Esophagus squamous epithelium (tissue), 5 donors: Measurements from ENCODE around the gene ERP44. TPM values are rescaled to one million over a fixed set of nuclear protein-coding genes. Genes with fewer than 3 reads are reported as not detected.

Experiments used
- DNase-seq: peaks from one replicate; lab custom pipeline; 2025; lab: John Stamatoyannopoulos, UW
- H3K27ac ChIP-seq, 4 donors: fragments of 200-600 bp; sonication (generic); one replicate each; pipeline ENCODE4 v1.5.1; 2016 to 2019; ENCODE audit warnings: mild to moderate bottlenecking in 1 of 4
- H3K27me3 ChIP-seq, 4 donors: fragments of 200-600 bp; sonication (generic); 1 replicate in 3 of 4; 2 replicates in 1 of 4; pipeline versions ENCODE4 v1.5.1 to v1.6.0; 2017 to 2021; ENCODE audit warnings: antibody characterized with exemption in 1 of 4
- H3K36me3 ChIP-seq, 3 donors: fragments of 200-600 bp; sonication (generic); one replicate each; pipeline ENCODE4 v1.5.1; 2016 to 2019
- H3K4me1 ChIP-seq, 3 donors: fragments of 200-600 bp; sonication (generic); one replicate each; pipeline ENCODE4 v1.5.1; 2017 to 2019
- H3K4me3 ChIP-seq, 4 donors: fragments of 200-600 bp; sonication (generic); 1 replicate in 3 of 4; 2 replicates in 1 of 4; pipeline ENCODE4 v1.5.1; 2016 to 2019; ENCODE audit warnings: mild to moderate bottlenecking in 2 of 4, moderate library complexity in 1 of 4
- H3K9me3 ChIP-seq, 3 donors: fragments of 200-600 bp; sonication (generic); one replicate each; pipeline ENCODE4 v1.5.1; 2016 to 2019
- CTCF ChIP-seq, 6 experiments: fragments of 450-650 bp in 4 of 6; fragments of 200-600 bp in 2 of 6; sonication (generic) in 2 of 6; IDR thresholded peaks; one replicate each; pipeline ENCODE4 v1.5.1; 2016 to 2019; ENCODE audit warnings: antibody characterized with exemption in 6 of 6, mild to moderate bottlenecking in 4 of 6, moderate library complexity in 4 of 6
- POLR2A ChIP-seq, 4 donors: fragments of 450-650 bp; IDR thresholded peaks; one replicate each; pipeline ENCODE4 v1.6.1; 2017; ENCODE audit warnings: antibody characterized with exemption in 4 of 4, mild to moderate bottlenecking in 4 of 4, moderate library complexity in 3 of 4
- WGBS, 2 donors: methylation state at CpG; one replicate each; pipeline ENCODE4 v1.1.5; 2018; 5-methylcytosine and 5-hydroxymethylcytosine counted together
- intact Hi-C: fragments of 100-400 bp; cut with DNase I; formaldehyde crosslinking; loops from one replicate; pipeline ENCODE4 v1.15.0; 2022
- small RNA-seq, 4 donors: library from RNA; depleted of rRNA; stranded (forward); fragments of <200 nt; gene quantifications; one replicate each; pipeline ENCODE3, GENCODE V24; 2016
- total RNA-seq, 4 donors: library from RNA; depleted of rRNA; stranded (reverse); fragments of >200 nt; gene quantifications; one replicate each; pipeline ENCODE4 v1.1.0, GENCODE V29; 2016
- donor health status: DM: yes; HTN: yes; CAD: no.

ERP44 gene
- total RNA-seq, 4 donors from 2014 or later: 13.5 to 19.2 (median 16.3) TPM

GRCh38 chr9:99936947-99937587 is 161.7 kb downstream of the ERP44 start:
- Histone ChIP-seq H3K36me3 (peaks cover 0 to 22% (median 0%) of the 10 kb centered on the region in 3 donors), H3K4me3 (no peak overlapping the region), H3K27ac (no peak overlapping the region), H3K9me3 (peaks cover 0 to 11% (median 5%) of the 10 kb centered on the region in 3 donors), H3K27me3 (no peaks in the 10 kb centered on the region), H3K4me1 (no peaks in the 10 kb centered on the region)
- 96 to 98% methylated on average over 4 of the region's 4 CpGs for WGBS, 2 donors
- DNase-seq: no peak
- intact Hi-C loops: no loop called here
- TF ChIP-seq POLR2A (IDR thresholded peaks at IDR 0.05) (no peak), CTCF (IDR thresholded peaks at IDR 0.05) (no peak)

- H3K9me3 ChIP-seq: peaks cover 0 to 6% (median 4%) of the 10 kb centered on the region in 3 donors
- H3K27ac ChIP-seq: no peak overlapping the region
- no peak overlapping the region for H3K4me3 ChIP-seq
- DNase-seq: no peak
- peaks cover 0 to 38% (median 0%) of the 10 kb centered on the region in 3 donors for H3K36me3 ChIP-seq
- 94 to 98% methylated on average over 6 of the region's 6 CpGs for WGBS, 2 donors
- intact Hi-C loops: no loop called here
- H3K27me3 ChIP-seq: no peaks in the 10 kb centered on the region
- H3K4me1 ChIP-seq: no peaks in the 10 kb centered on the region
- TF ChIP-seq POLR2A (IDR thresholded peaks at IDR 0.05) (no peak), CTCF (IDR thresholded peaks at IDR 0.05) (no peak)
Measured at GRCh38 chr9:99931155-99931840, 167.5 kb downstream of the ERP44 start.

GRCh38 chr9:99929652-99930051 is 169.1 kb downstream of the ERP44 start:
- no peaks in the 10 kb centered on the region for H3K27me3 ChIP-seq
- intact Hi-C loops: no loop called here
- TF ChIP-seq POLR2A (IDR thresholded peaks at IDR 0.05): no peak
- no peak for TF ChIP-seq CTCF (IDR thresholded peaks at IDR 0.05)
- peaks cover 0 to 9% (median 6%) of the 10 kb centered on the region in 3 donors for H3K9me3 ChIP-seq
- H3K4me1 ChIP-seq: no peaks in the 10 kb centered on the region
- H3K4me3 ChIP-seq: no peak overlapping the region
- H3K36me3 ChIP-seq: peaks cover 0 to 47% (median 0%) of the 10 kb centered on the region in 3 donors
- WGBS, 2 donors: 60 to 93% methylated on average over 1 to 2 of the region's 2 CpGs
- DNase-seq: no peak
- no peak overlapping the region for H3K27ac ChIP-seq

Small RNA genes within 50 kb of the gene (small RNA-seq; reads per million reads assigned to genes)
- 0 reads per million in 4 donors for gene RN7SL75P

Other genes starting within 250 kb of the ERP44 start
- gene STX17, start 192.3 kb downstream of the ERP44 start, total RNA-seq: 10 to 100 TPM; 17.5 to 35.1 (median 29.5) TPM
- gene INVS, start 243 bp upstream of the ERP44 start, total RNA-seq: 10 to 100 TPM in 3 of 4 donors, 1 to 10 TPM in 1; 8.9 to 24.4 (median 13.3) TPM